GM19193 (cell line): Measurements from ENCODE around the gene RNF181.

Experiments used
- POLR2A ChIP-seq: IDR thresholded peaks from 4 replicates; pipeline ENCODE4 v1.6.1; 2011; ENCODE audit not compliant: insufficient read depth, insufficient read length; ENCODE audit errors: extremely low read depth

Gene RNF181

GRCh38 chr2:85613717-85614515, 18.4 kb downstream of the RNF181 start:
- TF ChIP-seq POLR2A, result no peak

GRCh38 chr2:85615413-85615728, 19.8 kb downstream of the RNF181 start:
- no peak for TF ChIP-seq POLR2A

GRCh38 chr2:85619617-85620016, 24.1 kb downstream of the RNF181 start:
- no peak for TF ChIP-seq POLR2A

GRCh38 chr2:85621338-85621737, 25.8 kb downstream of the RNF181 start:
- TF ChIP-seq POLR2A, result no peak

GRCh38 chr2:85623991-85624390, 28.4 kb downstream of the RNF181 start:
- TF ChIP-seq POLR2A, result no peak

GRCh38 chr2:85628658-85629057, 33.1 kb downstream of the RNF181 start:
- no peak for TF ChIP-seq POLR2A

GRCh38 chr2:85631316-85631715, 35.8 kb downstream of the RNF181 start:
- no peak for TF ChIP-seq POLR2A

- TF ChIP-seq POLR2A, result no peak
Measured at GRCh38 chr2:85635011-85635410, 39.5 kb downstream of the RNF181 start.

- TF ChIP-seq POLR2A, result no peak
Measured at GRCh38 chr2:85635636-85636035, 40.1 kb downstream of the RNF181 start.

- TF ChIP-seq POLR2A, result no peak
Measured at GRCh38 chr2:85642725-85643124, 47.2 kb downstream of the RNF181 start.

GRCh38 chr2:85644909-85645308, 49.4 kb downstream of the RNF181 start:
- no peak for TF ChIP-seq POLR2A

- no peak for TF ChIP-seq POLR2A
Measured at GRCh38 chr2:85646166-85646565, 50.6 kb downstream of the RNF181 start.
